Neuron (in vitro differentiated cells): ENCODE measurements around the gene KLHL29.

Source experiments
- H2AFZ ChIP-seq: one replicate; pipeline ENCODE4 v1.6.1; 2013; ENCODE audit warnings: low read depth, mild to moderate bottlenecking, inconsistent platforms, low read length, moderate library complexity
- H3K27me3 ChIP-seq: one replicate; pipeline ENCODE4 v1.6.1; 2013; ENCODE audit warnings: low read length; ENCODE audit not compliant: insufficient read depth
- H3K36me3 ChIP-seq: one replicate; pipeline ENCODE4 v1.6.1; 2013; ENCODE audit warnings: low read length; ENCODE audit not compliant: insufficient read depth
- H3K4me1 ChIP-seq: one replicate; pipeline ENCODE4 v1.6.1; 2013; ENCODE audit warnings: low read length; ENCODE audit not compliant: insufficient read depth
- H3K4me3 ChIP-seq: 2 replicates; pipeline ENCODE4 v1.5.1; 2013; ENCODE audit warnings: mild to moderate bottlenecking, low read length, moderate library complexity
- H3K9me3 ChIP-seq: one replicate; pipeline ENCODE4 v1.6.1; 2013; ENCODE audit warnings: low read length

Gene KLHL29

DNA sequence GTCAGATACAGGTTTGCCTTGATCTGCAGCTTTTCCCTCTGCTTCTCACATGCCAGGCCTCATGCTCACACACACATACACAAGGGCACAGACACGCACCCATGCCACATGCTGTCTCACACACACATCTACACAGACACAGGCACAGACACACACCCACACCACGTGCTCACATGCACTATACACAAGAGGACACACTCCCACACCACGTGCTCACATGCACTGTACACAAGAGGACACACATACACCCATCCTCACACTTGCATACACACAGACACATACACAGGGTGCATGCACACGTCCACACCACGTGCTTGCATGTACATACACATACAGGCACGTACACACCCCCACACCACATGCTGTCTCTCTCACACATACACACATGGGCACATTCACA is 288.1 kb downstream of the KLHL29 start:
- no peaks in the 10 kb centered on the region for H3K36me3 ChIP-seq
- H3K27me3 ChIP-seq = no peaks in the 10 kb centered on the region
- H3K9me3 ChIP-seq = no peaks in the 10 kb centered on the region
- H2AFZ ChIP-seq = no peak overlapping the region
- no peaks in the 10 kb centered on the region for H3K4me1 ChIP-seq
- no peak overlapping the region for H3K4me3 ChIP-seq

GRCh38 chr2:23673830-23674679 is 289.1 kb downstream of the KLHL29 start:
- H3K4me3 ChIP-seq = no peak overlapping the region

GRCh38 chr2:23675506-23675905 is 290.5 kb downstream of the KLHL29 start:
- Histone ChIP-seq H3K4me1 (no peaks in the 10 kb centered on the region), H3K4me3 (no peak overlapping the region), H2AFZ (no peak overlapping the region), H3K27me3 (no peaks in the 10 kb centered on the region), H3K36me3 (no peaks in the 10 kb centered on the region), H3K9me3 (peaks cover 11% of the 10 kb centered on the region)

More at GRCh38 chr2:23673830-23674679, 289.1 kb downstream of the KLHL29 start:
- H2AFZ ChIP-seq = no peak overlapping the region
- no peaks in the 10 kb centered on the region for H3K4me1 ChIP-seq
- H3K36me3 ChIP-seq = no peaks in the 10 kb centered on the region
- no peaks in the 10 kb centered on the region for H3K27me3 ChIP-seq
- peaks cover 2% of the 10 kb centered on the region for H3K9me3 ChIP-seq

DNA sequence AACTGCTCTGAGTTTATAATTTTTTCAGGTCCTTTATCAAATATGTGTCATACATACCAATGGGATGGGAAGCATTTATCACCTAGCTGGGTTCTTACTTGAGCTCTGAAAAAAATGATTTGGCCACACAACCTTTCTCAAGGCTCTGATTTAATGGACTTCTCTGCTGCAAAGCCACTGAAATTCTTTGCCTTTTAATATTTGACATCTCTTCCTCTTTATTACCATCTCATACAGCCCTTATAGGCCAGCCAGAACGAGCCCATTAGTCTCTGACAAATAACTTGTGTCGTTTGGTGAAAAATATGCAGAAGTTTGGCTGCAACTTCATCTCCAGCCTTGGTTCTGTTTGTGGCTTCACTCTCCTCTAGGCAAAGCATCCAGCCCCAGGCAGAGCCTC is 292.9 kb downstream of the KLHL29 start:
- H3K9me3 ChIP-seq = peaks cover 11% of the 10 kb centered on the region
- no peak overlapping the region for H2AFZ ChIP-seq
- no peak overlapping the region for H3K4me3 ChIP-seq
- no peaks in the 10 kb centered on the region for H3K27me3 ChIP-seq
- no peaks in the 10 kb centered on the region for H3K4me1 ChIP-seq
- no peaks in the 10 kb centered on the region for H3K36me3 ChIP-seq

- Histone ChIP-seq H3K4me1 (no peaks in the 10 kb centered on the region), H3K36me3 (no peaks in the 10 kb centered on the region), H2AFZ (no peak overlapping the region), H3K9me3 (peaks cover 11% of the 10 kb centered on the region), H3K4me3 (no peak overlapping the region), H3K27me3 (no peaks in the 10 kb centered on the region)
Measured at GRCh38 chr2:23679044-23679443, 294.1 kb downstream of the KLHL29 start.

- peaks cover 11% of the 10 kb centered on the region for H3K9me3 ChIP-seq
- H3K4me1 ChIP-seq = peaks cover 3% of the 10 kb centered on the region
- H3K36me3 ChIP-seq = no peaks in the 10 kb centered on the region
- no peaks in the 10 kb centered on the region for H3K27me3 ChIP-seq
- no peak overlapping the region for H2AFZ ChIP-seq
- no peak overlapping the region for H3K4me3 ChIP-seq
Measured at GRCh38 chr2:23680951-23681350, 296.0 kb downstream of the KLHL29 start.

- H3K27me3 ChIP-seq = no peaks in the 10 kb centered on the region
- H2AFZ ChIP-seq = no peak overlapping the region
- no peak overlapping the region for H3K4me3 ChIP-seq
- H3K9me3 ChIP-seq = peaks cover 11% of the 10 kb centered on the region
- H3K36me3 ChIP-seq = no peaks in the 10 kb centered on the region
- peaks cover 3% of the 10 kb centered on the region for H3K4me1 ChIP-seq
Measured at GRCh38 chr2:23681356-23682140, 296.6 kb downstream of the KLHL29 start.

DNA sequence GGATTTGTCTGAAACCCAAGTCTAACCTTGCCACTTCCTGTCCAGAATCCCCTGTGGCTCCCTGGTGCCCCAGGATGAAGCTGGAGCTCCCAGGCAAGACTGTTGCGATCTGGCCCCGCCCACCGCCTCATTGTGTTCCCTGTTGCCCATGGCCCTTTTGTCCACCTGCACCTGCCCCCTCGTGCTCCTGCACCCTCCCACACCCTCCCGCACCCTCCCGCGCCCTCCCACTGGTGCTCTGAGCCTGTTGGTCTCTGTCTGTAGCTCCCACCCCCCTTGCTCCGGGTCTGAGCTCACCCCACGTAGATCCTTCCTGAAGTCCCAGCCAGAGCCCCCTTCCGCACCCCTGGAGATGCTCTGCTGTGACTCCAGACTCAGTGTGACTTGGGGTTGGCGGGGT is 297.5 kb downstream of the KLHL29 start:
- Histone ChIP-seq H3K27me3 (no peaks in the 10 kb centered on the region), H3K4me1 (peaks cover 3% of the 10 kb centered on the region), H3K36me3 (no peaks in the 10 kb centered on the region), H2AFZ (no peak overlapping the region), H3K9me3 (peaks cover 11% of the 10 kb centered on the region), H3K4me3 (no peak overlapping the region)

DNA sequence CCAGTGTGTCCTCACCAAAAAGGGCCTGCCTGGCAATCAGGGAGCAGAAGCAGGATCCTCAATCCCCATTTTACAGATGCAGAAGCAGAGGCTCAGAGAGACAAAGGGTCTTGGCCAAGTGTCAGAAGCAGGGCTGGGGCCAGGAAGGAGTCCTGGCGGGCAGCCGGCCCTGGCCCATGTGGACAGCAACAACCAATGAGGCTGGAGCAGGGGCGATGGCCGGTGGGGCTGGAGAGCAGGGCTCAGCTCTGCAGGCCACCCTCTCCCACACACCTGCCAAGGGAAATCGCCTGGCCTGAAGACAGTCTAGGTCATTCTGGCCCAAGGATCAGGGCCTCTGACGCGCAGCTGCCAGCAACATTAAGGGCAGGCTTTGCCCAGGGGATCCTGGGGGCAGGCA is 298.0 kb downstream of the KLHL29 start:
- Histone ChIP-seq H3K9me3 (peaks cover 11% of the 10 kb centered on the region), H3K27me3 (no peaks in the 10 kb centered on the region), H3K4me1 (peaks cover 3% of the 10 kb centered on the region), H3K36me3 (no peaks in the 10 kb centered on the region), H2AFZ (no peak overlapping the region), H3K4me3 (no peak overlapping the region)

- no peak overlapping the region for H2AFZ ChIP-seq
- no peak overlapping the region for H3K4me3 ChIP-seq
- H3K27me3 ChIP-seq = no peaks in the 10 kb centered on the region
- no peaks in the 10 kb centered on the region for H3K36me3 ChIP-seq
- peaks cover 6% of the 10 kb centered on the region for H3K9me3 ChIP-seq
- peaks cover 3% of the 10 kb centered on the region for H3K4me1 ChIP-seq
Measured at GRCh38 chr2:23684395-23685176, 299.6 kb downstream of the KLHL29 start.

DNA sequence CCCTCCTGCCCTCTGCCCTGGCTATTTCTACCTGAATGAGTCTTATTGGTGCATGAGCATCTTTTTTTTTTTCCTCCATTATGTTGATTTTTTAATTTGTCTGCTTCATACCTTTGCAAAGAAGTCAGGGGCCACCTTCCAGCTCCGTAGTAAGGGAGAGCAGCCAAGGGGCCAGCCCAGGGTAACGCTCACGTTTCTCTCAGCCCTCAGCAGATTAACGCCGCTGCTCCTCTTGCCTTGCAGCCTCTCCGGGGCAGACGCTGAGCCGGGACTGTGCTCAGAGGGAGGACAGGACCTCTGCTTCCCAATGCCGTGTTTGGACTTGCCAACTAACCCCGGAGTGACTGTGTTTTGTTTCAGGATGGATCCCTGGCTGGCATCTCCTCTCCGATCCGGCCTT is 300.2 kb downstream of the KLHL29 start:
- Histone ChIP-seq H3K36me3 (no peaks in the 10 kb centered on the region), H3K4me1 (peaks cover 3% of the 10 kb centered on the region), H3K27me3 (no peaks in the 10 kb centered on the region), H3K9me3 (peaks cover 2% of the 10 kb centered on the region), H2AFZ (no peak overlapping the region), H3K4me3 (no peak overlapping the region)

GRCh38 chr2:23685706-23686105 is 300.7 kb downstream of the KLHL29 start:
- H3K4me3 ChIP-seq = no peak overlapping the region

More at GRCh38 chr2:23685706-23686105, 300.7 kb downstream of the KLHL29 start:
- H3K9me3 ChIP-seq = no peaks in the 10 kb centered on the region
- peaks cover 2% of the 10 kb centered on the region for H3K36me3 ChIP-seq
- H3K4me1 ChIP-seq = peaks cover 3% of the 10 kb centered on the region
- H3K27me3 ChIP-seq = no peaks in the 10 kb centered on the region
- no peak overlapping the region for H2AFZ ChIP-seq
